WTC11 (cell line): ENCODE measurements around the gene CRYBA2. TPM values are rescaled to one million over a fixed set of nuclear protein-coding genes. Genes with fewer than 3 reads are reported as not detected.

Source experiments
- ATAC-seq: fragments of 200-7000 bp; cut with Tn5 transposase; 2 replicates; pipeline ENCODE4 v1.10.0; 2021; ENCODE audit warnings: mild to moderate bottlenecking, moderate library complexity
- CTCF ChIA-PET: fragments of 300-600 bp; sonication (Branson Sonifier 250); formaldehyde crosslinking; loops from one replicate; lab custom pipeline; 2021; ENCODE audit warnings: antibody characterized with exemption; lab: Charles Lee
- POLR2A ChIA-PET: fragments of 350-600 bp; sonication (Branson Sonifier 250); formaldehyde crosslinking; loops from one replicate; lab custom pipeline; 2021; ENCODE audit warnings: antibody characterized with exemption; lab: Charles Lee
- DNase-seq: peaks from one replicate; pipeline ENCODE4 v3.0.0; 2021; ENCODE audit warnings: low spot score
- H3K27ac Mint-ChIP-seq: 2 replicates; pipeline ENCODE4 v1.8.0; 2021; ENCODE audit warnings: mixed read lengths
- H3K27me3 Mint-ChIP-seq: 2 replicates; pipeline ENCODE4 v1.8.0; 2021; ENCODE audit warnings: low read depth, mild to moderate bottlenecking, moderate library complexity, mixed read lengths
- H3K36me3 Mint-ChIP-seq: 2 replicates; pipeline ENCODE4 v1.8.0; 2021; ENCODE audit warnings: mixed read lengths
- H3K4me1 Mint-ChIP-seq: 2 replicates; pipeline ENCODE4 v1.8.0; 2022; ENCODE audit warnings: mixed read lengths
- H3K4me3 Mint-ChIP-seq: 2 replicates; pipeline ENCODE4 v1.8.0; 2021; ENCODE audit warnings: mild to moderate bottlenecking, moderate library complexity, mixed read lengths
- H3K9me3 Mint-ChIP-seq: 2 replicates; pipeline ENCODE4 v1.8.0; 2021; ENCODE audit warnings: mixed read lengths
- ATF1 ChIP-seq: sonication (generic); formaldehyde crosslinking; IDR thresholded peaks from 2 replicates; pipeline ENCODE4 v1.8.1; 2023; ENCODE audit warnings: mild to moderate bottlenecking, moderate library complexity, missing genetic modification reagents
- CBFB ChIP-seq: sonication (generic); formaldehyde crosslinking; IDR thresholded peaks from 2 replicates; pipeline ENCODE4 v1.8.1; 2022; ENCODE audit warnings: mild to moderate bottlenecking, low read depth, missing genetic modification reagents
- CREM ChIP-seq: sonication (generic); formaldehyde crosslinking; IDR thresholded peaks from 2 replicates; pipeline ENCODE4 v1.8.1; 2022; ENCODE audit warnings: mild to moderate bottlenecking, missing genetic modification reagents, moderate library complexity
- FOXP1 ChIP-seq: sonication (generic); formaldehyde crosslinking; IDR thresholded peaks from 2 replicates; pipeline ENCODE4 v1.8.0; 2022; ENCODE audit warnings: missing genetic modification reagents, mild to moderate bottlenecking, moderate library complexity, borderline replicate concordance
- JUN ChIP-seq: sonication (generic); formaldehyde crosslinking; IDR thresholded peaks from 2 replicates; pipeline ENCODE4 v1.8.0; 2023; ENCODE audit warnings: mild to moderate bottlenecking, missing genetic modification reagents
- NR2C2 ChIP-seq: sonication (generic); formaldehyde crosslinking; IDR thresholded peaks from 2 replicates; pipeline ENCODE4 v1.8.0; 2022; ENCODE audit warnings: mild to moderate bottlenecking, missing genetic modification reagents
- NR3C1 ChIP-seq: sonication (generic); formaldehyde crosslinking; conservative IDR thresholded peaks from 2 replicates; pipeline ENCODE4 v1.8.1; 2023; ENCODE audit warnings: low read depth, mild to moderate bottlenecking, missing genetic modification reagents
- SMAD3 ChIP-seq: sonication (generic); formaldehyde crosslinking; IDR thresholded peaks from 2 replicates; pipeline ENCODE4 v1.8.0; 2022; ENCODE audit warnings: missing genetic modification reagents, mild to moderate bottlenecking, borderline replicate concordance
- SMAD4 ChIP-seq: sonication (generic); formaldehyde crosslinking; IDR thresholded peaks from 2 replicates; pipeline ENCODE4 v1.8.0; 2022; ENCODE audit warnings: mild to moderate bottlenecking, missing genetic modification reagents
- TEAD1 ChIP-seq: sonication (generic); formaldehyde crosslinking; IDR thresholded peaks from 2 replicates; pipeline ENCODE4 v1.8.0; 2022; ENCODE audit warnings: mild to moderate bottlenecking, missing genetic modification reagents
- ZNF263 ChIP-seq: sonication (generic); formaldehyde crosslinking; IDR thresholded peaks from 2 replicates; pipeline ENCODE4 v1.8.1; 2022; ENCODE audit warnings: low read depth, mild to moderate bottlenecking, moderate library complexity, missing genetic modification reagents
- total RNA-seq: library from RNA; stranded (reverse); gene quantifications from 3 replicates; pipeline ENCODE4 v1.2.3, GENCODE V29; 2021
- TF ChIP-seq, protein P1 (sequence below): sonication (generic); formaldehyde crosslinking; IDR thresholded peaks from 2 replicates; pipeline ENCODE4 v1.8.1; 2023; ENCODE audit warnings: mild to moderate bottlenecking, missing genetic modification reagents
- TF ChIP-seq, protein P2 (sequence below): sonication (generic); formaldehyde crosslinking; conservative IDR thresholded peaks from 2 replicates; pipeline ENCODE4 v1.8.1; 2022; ENCODE audit warnings: mild to moderate bottlenecking, missing genetic modification reagents
- TF ChIP-seq, protein P3 (sequence below): sonication (generic); formaldehyde crosslinking; IDR thresholded peaks from 2 replicates; pipeline ENCODE4 v1.8.1; 2022; ENCODE audit warnings: mild to moderate bottlenecking, moderate library complexity, missing genetic modification reagents
- TF ChIP-seq, protein P4 (sequence below): fragments of 250-450 bp; sonication (Bioruptor Pico); IDR thresholded peaks from 2 replicates; pipeline ENCODE4 v1.8.0; 2021; ENCODE audit warnings: mild to moderate bottlenecking
- TF ChIP-seq, protein P5 (sequence below): sonication (generic); formaldehyde crosslinking; IDR thresholded peaks from 2 replicates; pipeline ENCODE4 v1.8.1; 2023; ENCODE audit warnings: mild to moderate bottlenecking, moderate library complexity, missing genetic modification reagents
- TF ChIP-seq, protein P6 (sequence below): fragments of 250-450 bp; sonication (Bioruptor Pico); IDR thresholded peaks from 2 replicates; pipeline ENCODE4 v1.9.0; 2021; ENCODE audit warnings: mild to moderate bottlenecking, borderline replicate concordance
- TF ChIP-seq, protein P7 (sequence below): fragments of 250-450 bp; sonication (Bioruptor Pico); IDR thresholded peaks from 2 replicates; pipeline ENCODE4 v1.9.0; 2021; ENCODE audit warnings: mild to moderate bottlenecking
- TF ChIP-seq, protein P8 (sequence below): sonication (generic); formaldehyde crosslinking; IDR thresholded peaks from 2 replicates; pipeline ENCODE4 v1.8.1; 2022; ENCODE audit warnings: mild to moderate bottlenecking, missing genetic modification reagents, moderate library complexity, borderline replicate concordance

Gene CRYBA2
- total RNA-seq, 1 experiment from 2014 or later, result not detected

DNA sequence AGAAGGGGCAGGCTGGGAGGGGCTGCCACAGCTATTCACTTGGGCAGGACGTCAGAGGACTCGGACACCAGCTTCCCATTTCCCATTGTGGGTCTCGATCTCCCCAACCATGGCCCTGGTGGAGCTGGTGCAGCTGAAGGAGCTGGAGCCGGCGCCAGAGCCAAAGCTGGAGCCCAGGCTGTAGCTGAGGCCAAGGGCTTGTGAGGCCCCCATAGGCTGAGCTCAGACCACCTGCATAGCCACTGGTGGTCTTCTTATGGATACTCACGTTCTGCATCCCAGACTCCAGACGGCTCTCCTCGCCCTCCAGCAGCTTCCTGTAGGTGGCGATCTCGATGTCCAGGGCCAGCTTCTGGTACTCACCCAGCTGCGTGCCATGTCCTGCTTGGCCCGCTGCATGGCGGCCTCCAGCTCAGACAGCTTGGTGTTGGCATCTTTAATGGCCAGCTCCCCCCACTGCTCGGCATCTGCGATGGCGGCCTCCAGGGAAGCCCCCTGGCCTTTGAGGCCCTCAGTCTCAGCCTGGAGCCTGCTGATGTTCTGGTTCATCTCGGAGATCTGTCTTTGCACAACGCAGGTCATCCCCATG lies 39.8 kb downstream of the CRYBA2 start (continued):
- TF ChIP-seq ATF1 (CRISPR knock-in tag) (no peak), CREM (no peak), JUN (no peak)
- TF ChIP-seq, protein P1, sequence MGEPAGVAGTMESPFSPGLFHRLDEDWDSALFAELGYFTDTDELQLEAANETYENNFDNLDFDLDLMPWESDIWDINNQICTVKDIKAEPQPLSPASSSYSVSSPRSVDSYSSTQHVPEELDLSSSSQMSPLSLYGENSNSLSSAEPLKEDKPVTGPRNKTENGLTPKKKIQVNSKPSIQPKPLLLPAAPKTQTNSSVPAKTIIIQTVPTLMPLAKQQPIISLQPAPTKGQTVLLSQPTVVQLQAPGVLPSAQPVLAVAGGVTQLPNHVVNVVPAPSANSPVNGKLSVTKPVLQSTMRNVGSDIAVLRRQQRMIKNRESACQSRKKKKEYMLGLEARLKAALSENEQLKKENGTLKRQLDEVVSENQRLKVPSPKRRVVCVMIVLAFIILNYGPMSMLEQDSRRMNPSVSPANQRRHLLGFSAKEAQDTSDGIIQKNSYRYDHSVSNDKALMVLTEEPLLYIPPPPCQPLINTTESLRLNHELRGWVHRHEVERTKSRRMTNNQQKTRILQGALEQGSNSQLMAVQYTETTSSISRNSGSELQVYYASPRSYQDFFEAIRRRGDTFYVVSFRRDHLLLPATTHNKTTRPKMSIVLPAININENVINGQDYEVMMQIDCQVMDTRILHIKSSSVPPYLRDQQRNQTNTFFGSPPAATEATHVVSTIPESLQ (CRISPR knock-in tag), result no peak
- TF ChIP-seq, protein P2, sequence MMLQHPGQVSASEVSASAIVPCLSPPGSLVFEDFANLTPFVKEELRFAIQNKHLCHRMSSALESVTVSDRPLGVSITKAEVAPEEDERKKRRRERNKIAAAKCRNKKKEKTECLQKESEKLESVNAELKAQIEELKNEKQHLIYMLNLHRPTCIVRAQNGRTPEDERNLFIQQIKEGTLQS, result no peak
- TF ChIP-seq, protein P3, sequence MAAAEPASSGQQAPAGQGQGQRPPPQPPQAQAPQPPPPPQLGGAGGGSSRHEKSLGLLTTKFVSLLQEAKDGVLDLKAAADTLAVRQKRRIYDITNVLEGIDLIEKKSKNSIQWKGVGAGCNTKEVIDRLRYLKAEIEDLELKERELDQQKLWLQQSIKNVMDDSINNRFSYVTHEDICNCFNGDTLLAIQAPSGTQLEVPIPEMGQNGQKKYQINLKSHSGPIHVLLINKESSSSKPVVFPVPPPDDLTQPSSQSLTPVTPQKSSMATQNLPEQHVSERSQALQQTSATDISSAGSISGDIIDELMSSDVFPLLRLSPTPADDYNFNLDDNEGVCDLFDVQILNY (CRISPR knock-in tag), result no peak

DNA sequence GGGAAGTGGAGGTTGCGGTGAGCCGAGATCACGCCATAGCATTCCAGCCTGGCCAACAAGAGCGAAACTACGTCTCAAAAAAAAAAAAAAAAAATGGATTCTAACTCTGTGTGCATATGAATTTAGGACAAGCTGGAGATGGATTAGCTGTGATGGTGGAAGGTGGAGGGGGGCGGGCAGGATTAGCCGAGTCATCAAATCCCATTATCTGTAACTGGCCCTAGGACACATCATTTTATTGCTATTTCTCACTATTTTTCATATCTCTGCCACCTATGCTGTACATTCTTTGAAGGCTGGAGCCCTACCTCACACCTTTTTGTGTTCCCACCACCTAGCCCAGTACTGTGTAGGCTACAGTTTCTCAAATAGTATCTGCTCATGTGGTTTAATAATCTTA lies 41.1 kb downstream of the CRYBA2 start:
- ATAC-seq (no peak), DNase-seq (no peak)
- Mint-ChIP-seq H3K36me3 (no peaks in the 10 kb centered on the region), H3K4me1 (no peaks in the 10 kb centered on the region), H3K27ac (no peak overlapping the region), H3K4me3 (no peak overlapping the region), H3K27me3 (peaks cover 58% of the 10 kb centered on the region), H3K9me3 (no peaks in the 10 kb centered on the region)
- POLR2A ChIA-PET, result interaction anchor here (0.7 kb wide), 1 partner anchor 1579 kb away, joined by 6 read pairs; no protein-coding TSS in a partner anchor
- CTCF ChIA-PET, result interaction anchor here (0.9 to 2.0 kb wide), 5 partner anchors 24 to 94 kb away, joined by 3 to 15 read pairs (median 4); no protein-coding TSS in a partner anchor
- TF ChIP-seq, protein P4, sequence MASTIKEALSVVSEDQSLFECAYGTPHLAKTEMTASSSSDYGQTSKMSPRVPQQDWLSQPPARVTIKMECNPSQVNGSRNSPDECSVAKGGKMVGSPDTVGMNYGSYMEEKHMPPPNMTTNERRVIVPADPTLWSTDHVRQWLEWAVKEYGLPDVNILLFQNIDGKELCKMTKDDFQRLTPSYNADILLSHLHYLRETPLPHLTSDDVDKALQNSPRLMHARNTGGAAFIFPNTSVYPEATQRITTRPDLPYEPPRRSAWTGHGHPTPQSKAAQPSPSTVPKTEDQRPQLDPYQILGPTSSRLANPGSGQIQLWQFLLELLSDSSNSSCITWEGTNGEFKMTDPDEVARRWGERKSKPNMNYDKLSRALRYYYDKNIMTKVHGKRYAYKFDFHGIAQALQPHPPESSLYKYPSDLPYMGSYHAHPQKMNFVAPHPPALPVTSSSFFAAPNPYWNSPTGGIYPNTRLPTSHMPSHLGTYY, result no peak
- TF ChIP-seq NR2C2 (CRISPR knock-in tag) (no peak), CBFB (CRISPR knock-in tag) (no peak), NR3C1 (no peak), FOXP1 (CRISPR knock-in tag) (no peak), SMAD3 (no peak), ZNF263 (CRISPR knock-in tag) (no peak), JUN (no peak), TEAD1 (CRISPR knock-in tag) (no peak), SMAD4 (CRISPR knock-in tag) (no peak)
- TF ChIP-seq, protein P5, sequence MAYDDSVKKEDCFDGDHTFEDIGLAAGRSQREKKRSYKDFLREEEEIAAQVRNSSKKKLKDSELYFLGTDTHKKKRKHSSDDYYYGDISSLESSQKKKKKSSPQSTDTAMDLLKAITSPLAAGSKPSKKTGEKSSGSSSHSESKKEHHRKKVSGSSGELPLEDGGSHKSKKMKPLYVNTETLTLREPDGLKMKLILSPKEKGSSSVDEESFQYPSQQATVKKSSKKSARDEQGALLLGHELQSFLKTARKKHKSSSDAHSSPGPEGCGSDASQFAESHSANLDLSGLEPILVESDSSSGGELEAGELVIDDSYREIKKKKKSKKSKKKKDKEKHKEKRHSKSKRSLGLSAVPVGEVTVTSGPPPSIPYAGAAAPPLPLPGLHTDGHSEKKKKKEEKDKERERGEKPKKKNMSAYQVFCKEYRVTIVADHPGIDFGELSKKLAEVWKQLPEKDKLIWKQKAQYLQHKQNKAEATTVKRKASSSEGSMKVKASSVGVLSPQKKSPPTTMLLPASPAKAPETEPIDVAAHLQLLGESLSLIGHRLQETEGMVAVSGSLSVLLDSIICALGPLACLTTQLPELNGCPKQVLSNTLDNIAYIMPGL (CRISPR knock-in tag), result no peak
- TF ChIP-seq, protein P6, sequence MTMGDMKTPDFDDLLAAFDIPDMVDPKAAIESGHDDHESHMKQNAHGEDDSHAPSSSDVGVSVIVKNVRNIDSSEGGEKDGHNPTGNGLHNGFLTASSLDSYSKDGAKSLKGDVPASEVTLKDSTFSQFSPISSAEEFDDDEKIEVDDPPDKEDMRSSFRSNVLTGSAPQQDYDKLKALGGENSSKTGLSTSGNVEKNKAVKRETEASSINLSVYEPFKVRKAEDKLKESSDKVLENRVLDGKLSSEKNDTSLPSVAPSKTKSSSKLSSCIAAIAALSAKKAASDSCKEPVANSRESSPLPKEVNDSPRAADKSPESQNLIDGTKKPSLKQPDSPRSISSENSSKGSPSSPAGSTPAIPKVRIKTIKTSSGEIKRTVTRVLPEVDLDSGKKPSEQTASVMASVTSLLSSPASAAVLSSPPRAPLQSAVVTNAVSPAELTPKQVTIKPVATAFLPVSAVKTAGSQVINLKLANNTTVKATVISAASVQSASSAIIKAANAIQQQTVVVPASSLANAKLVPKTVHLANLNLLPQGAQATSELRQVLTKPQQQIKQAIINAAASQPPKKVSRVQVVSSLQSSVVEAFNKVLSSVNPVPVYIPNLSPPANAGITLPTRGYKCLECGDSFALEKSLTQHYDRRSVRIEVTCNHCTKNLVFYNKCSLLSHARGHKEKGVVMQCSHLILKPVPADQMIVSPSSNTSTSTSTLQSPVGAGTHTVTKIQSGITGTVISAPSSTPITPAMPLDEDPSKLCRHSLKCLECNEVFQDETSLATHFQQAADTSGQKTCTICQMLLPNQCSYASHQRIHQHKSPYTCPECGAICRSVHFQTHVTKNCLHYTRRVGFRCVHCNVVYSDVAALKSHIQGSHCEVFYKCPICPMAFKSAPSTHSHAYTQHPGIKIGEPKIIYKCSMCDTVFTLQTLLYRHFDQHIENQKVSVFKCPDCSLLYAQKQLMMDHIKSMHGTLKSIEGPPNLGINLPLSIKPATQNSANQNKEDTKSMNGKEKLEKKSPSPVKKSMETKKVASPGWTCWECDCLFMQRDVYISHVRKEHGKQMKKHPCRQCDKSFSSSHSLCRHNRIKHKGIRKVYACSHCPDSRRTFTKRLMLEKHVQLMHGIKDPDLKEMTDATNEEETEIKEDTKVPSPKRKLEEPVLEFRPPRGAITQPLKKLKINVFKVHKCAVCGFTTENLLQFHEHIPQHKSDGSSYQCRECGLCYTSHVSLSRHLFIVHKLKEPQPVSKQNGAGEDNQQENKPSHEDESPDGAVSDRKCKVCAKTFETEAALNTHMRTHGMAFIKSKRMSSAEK (CRISPR knock-in tag), result no peak
- TF ChIP-seq, protein P7, sequence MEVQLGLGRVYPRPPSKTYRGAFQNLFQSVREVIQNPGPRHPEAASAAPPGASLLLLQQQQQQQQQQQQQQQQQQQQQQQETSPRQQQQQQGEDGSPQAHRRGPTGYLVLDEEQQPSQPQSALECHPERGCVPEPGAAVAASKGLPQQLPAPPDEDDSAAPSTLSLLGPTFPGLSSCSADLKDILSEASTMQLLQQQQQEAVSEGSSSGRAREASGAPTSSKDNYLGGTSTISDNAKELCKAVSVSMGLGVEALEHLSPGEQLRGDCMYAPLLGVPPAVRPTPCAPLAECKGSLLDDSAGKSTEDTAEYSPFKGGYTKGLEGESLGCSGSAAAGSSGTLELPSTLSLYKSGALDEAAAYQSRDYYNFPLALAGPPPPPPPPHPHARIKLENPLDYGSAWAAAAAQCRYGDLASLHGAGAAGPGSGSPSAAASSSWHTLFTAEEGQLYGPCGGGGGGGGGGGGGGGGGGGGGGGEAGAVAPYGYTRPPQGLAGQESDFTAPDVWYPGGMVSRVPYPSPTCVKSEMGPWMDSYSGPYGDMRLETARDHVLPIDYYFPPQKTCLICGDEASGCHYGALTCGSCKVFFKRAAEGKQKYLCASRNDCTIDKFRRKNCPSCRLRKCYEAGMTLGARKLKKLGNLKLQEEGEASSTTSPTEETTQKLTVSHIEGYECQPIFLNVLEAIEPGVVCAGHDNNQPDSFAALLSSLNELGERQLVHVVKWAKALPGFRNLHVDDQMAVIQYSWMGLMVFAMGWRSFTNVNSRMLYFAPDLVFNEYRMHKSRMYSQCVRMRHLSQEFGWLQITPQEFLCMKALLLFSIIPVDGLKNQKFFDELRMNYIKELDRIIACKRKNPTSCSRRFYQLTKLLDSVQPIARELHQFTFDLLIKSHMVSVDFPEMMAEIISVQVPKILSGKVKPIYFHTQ (CRISPR knock-in tag), result no peak
- TF ChIP-seq, protein P8, sequence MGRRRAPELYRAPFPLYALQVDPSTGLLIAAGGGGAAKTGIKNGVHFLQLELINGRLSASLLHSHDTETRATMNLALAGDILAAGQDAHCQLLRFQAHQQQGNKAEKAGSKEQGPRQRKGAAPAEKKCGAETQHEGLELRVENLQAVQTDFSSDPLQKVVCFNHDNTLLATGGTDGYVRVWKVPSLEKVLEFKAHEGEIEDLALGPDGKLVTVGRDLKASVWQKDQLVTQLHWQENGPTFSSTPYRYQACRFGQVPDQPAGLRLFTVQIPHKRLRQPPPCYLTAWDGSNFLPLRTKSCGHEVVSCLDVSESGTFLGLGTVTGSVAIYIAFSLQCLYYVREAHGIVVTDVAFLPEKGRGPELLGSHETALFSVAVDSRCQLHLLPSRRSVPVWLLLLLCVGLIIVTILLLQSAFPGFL, result no peak
